Ovary (tissue), 3 donors: ENCODE results near the gene FBXL19.

Experiments
- CTCF ChIP-seq, 3 donors: fragments of 450-650 bp in 2 of 3; fragments of 200-600 bp in 1 of 3; IDR thresholded peaks; one replicate each; pipeline versions ENCODE4 v1.5.1 to v1.8.0; 2016 to 2022; ENCODE audit warnings: antibody characterized with exemption in 3 of 3, mild to moderate bottlenecking in 1 of 3
- EP300 ChIP-seq: sonication (generic); formaldehyde crosslinking; IDR thresholded peaks from one replicate; pipeline ENCODE4 v1.6.1; 2017; ENCODE audit warnings: antibody characterized with exemption
- POLR2A ChIP-seq: fragments of 450-650 bp; IDR thresholded peaks from one replicate; pipeline ENCODE4 v1.6.1; 2017; ENCODE audit warnings: antibody characterized with exemption, mild to moderate bottlenecking, moderate library complexity
- donor health status: DM: no; HTN: no; CAD: no.

- TF ChIP-seq CTCF (IDR thresholded peaks at IDR 0.05) = no peak
- TF ChIP-seq POLR2A = no peak
- TF ChIP-seq EP300 = no peak
These were observed 22.8 kb upstream of the FBXL19 start for GRCh38 chr16:30900588-30900987.
